Cardiac muscle cell (in vitro differentiated cells and primary cell): ENCODE measurements around the gene SPTB. TPM values are rescaled to one million over a fixed set of nuclear protein-coding genes. Genes with fewer than 3 reads are reported as not detected.

Experiments
- DNase-seq, 2 donors: peaks; one replicate each; pipeline versions ENCODE4 v3.0.0 to v3.0.0-alpha.2; 2010 to 2017; ENCODE audit warnings: low read depth in 1 of 2, low spot score in 1 of 2
- H3K27ac ChIP-seq: fragments of 200-600 bp; sonication (generic); 2 replicates; pipeline ENCODE4 v1.5.1; 2016
- H3K27me3 ChIP-seq: fragments of 200-600 bp; sonication (generic); 2 replicates; pipeline ENCODE4 v1.6.0; 2016; ENCODE audit warnings: control low read depth
- H3K36me3 ChIP-seq: fragments of 200-600 bp; sonication (generic); 2 replicates; pipeline ENCODE4 v1.5.1; 2016; ENCODE audit warnings: control low read depth
- H3K4me1 ChIP-seq: fragments of 200-600 bp; sonication (generic); 2 replicates; pipeline ENCODE4 v1.8.1; 2017; ENCODE audit warnings: low read depth, mild to moderate bottlenecking, mixed run types
- H3K4me3 ChIP-seq: fragments of 200-600 bp; sonication (generic); 2 replicates; pipeline ENCODE4 v1.5.1; 2016; ENCODE audit warnings: mild to moderate bottlenecking
- H3K9me3 ChIP-seq: fragments of 200-600 bp; sonication (generic); 2 replicates; pipeline ENCODE4 v1.5.1; 2017; ENCODE audit warnings: low read depth, mild to moderate bottlenecking, control low read depth
- CTCF ChIP-seq: IDR thresholded peaks from 2 replicates; pipeline ENCODE4 v1.5.1; 2012; ENCODE audit warnings: low read depth, mild to moderate bottlenecking, low read length
- polyA plus RNA-seq: library from polyadenylated mRNA; unstranded; fragments of >200 nt; fragmentation: Nextera tagmentation; extraction: Ambion mirVana; gene quantifications from 2 replicates; pipeline ENCODE4 v1.2.1, GENCODE V29; 2016
- total RNA-seq: library from RNA; depleted of rRNA; stranded (reverse); fragments of >200 nt; gene quantifications from 2 replicates; pipeline ENCODE4 v1.2.3, GENCODE V29; 2016

Gene SPTB
- total and polyA plus RNA-seq, 2 experiments from 2014 or later, result 9.2 to 9.9 TPM

GRCh38 chr14:64764641-64765520 is 114.8 kb downstream of the SPTB start:
- peak; percentile 89 for TF ChIP-seq CTCF
- H3K4me1 ChIP-seq, result peaks cover 27% of the 10 kb centered on the region
- DNase-seq, result peak; percentile 78 to 82
- H3K27me3 ChIP-seq, result no peaks in the 10 kb centered on the region
- H3K4me3 ChIP-seq, result no peak overlapping the region
- no peaks in the 10 kb centered on the region for H3K9me3 ChIP-seq
- H3K36me3 ChIP-seq, result no peaks in the 10 kb centered on the region
- no peak overlapping the region for H3K27ac ChIP-seq

DNA sequence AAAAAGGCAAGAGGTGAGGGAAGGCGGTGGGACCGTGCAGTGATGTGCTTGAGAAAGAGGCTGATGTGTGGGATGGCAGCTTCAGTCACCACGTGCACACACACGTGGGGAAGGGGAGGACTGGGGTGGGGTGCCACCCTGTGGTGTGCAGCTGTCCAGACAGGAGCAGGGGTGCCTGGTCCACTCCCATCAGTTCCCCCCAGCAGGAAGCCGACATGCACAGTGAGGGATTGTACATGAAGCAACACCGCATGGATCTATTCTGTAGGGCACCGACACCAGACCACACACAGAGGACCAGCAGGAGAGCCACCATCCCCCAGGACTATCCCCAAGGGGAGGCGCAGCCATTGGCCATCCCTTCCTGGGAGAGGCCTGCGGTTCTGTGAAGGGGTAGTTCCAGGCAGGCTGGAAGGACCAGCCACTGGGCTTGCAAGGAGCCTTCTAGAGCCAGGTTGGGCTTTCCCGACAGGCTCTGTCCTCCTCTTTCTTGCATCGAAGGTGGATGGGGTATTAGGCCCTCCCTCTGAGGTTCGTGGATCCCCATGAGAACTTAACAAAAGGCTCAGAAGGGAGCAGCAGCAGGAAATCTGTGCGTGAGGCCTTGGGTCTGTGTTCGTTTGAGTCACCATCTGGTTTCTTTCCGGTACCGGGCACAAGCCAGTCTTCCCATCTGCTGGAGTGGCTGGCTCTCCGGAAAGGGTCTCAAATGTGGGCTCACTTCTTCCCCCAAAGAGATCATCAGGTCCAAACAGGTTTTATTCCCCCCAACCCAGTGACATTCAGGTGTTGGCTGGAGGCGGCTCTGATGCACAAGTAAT is 115.7 kb downstream of the SPTB start:
- no peak overlapping the region for H3K4me3 ChIP-seq
- H3K27me3 ChIP-seq, result no peaks in the 10 kb centered on the region
- peaks cover 29% of the 10 kb centered on the region for H3K4me1 ChIP-seq
- TF ChIP-seq CTCF, result peak; percentile 10
- H3K36me3 ChIP-seq, result no peaks in the 10 kb centered on the region
- H3K27ac ChIP-seq, result no peak overlapping the region
- no peaks in the 10 kb centered on the region for H3K9me3 ChIP-seq
- peak in 1 of 2 donors; percentile 46 for DNase-seq

DNA sequence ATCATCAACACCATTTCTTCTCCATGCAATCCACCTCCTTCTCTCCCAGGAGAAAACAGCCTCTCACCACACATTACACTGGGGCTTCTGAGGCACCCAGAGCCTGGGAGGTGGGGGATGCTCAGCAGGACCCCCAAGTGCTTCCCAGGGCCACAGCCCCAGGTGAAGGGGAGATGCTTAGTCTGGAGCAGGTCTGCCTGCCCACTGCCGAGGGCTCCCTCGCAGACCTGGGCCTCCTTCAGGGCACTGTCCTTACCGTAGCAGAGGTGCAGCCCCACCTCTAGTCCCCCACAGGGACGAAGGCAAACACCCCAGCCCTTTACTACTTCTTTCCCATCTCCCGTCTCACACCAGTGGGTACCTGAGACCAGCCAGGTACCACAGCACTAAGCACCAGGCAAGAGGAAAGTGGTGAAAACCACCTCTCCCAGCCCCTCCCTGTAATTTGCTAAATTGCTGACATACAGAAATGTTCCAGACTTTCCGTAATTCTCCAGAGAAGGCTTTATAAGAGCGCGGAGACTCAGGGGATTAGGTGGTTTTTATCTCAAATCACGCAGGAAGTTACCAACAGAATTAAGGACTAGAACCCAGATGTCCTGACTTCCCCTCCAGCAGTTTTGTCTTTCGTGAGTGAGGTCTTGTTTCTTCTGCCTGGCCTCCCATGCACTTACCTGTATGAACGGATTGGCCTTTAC is 116.5 kb downstream of the SPTB start:
- Histone ChIP-seq H3K27me3 (no peaks in the 10 kb centered on the region), H3K9me3 (no peaks in the 10 kb centered on the region), H3K4me3 (no peak overlapping the region), H3K4me1 (peaks cover 37% of the 10 kb centered on the region), H3K27ac (peak overlapping the region; percentile 72), H3K36me3 (no peaks in the 10 kb centered on the region)
- no peak for TF ChIP-seq CTCF
- DNase-seq, result no peak

GRCh38 chr14:64762044-64763034 is 117.4 kb downstream of the SPTB start:
- Histone ChIP-seq H3K27ac (peak overlapping the region; percentile 72), H3K4me1 (peaks cover 44% of the 10 kb centered on the region), H3K4me3 (no peak overlapping the region), H3K27me3 (no peaks in the 10 kb centered on the region), H3K9me3 (no peaks in the 10 kb centered on the region), H3K36me3 (no peaks in the 10 kb centered on the region)
- DNase-seq, result peak; percentile 92 to 97
- TF ChIP-seq CTCF, result no peak
